Fibroblast of the aortic adventitia (primary cell): ENCODE results near the gene USP9X. TPM values are rescaled to one million over a fixed set of nuclear protein-coding genes. Genes with fewer than 3 reads are reported as not detected.
"Not testable (repeated sequence)": the region's sequence is repeated elsewhere in the genome, so short reads cannot be mapped to it uniquely, and the experiment has no call there.

Experiments
- DNase-seq: peaks from one replicate; pipeline ENCODE4 v3.0.0-alpha.2; 2010; ENCODE audit warnings: low read depth
- H3K4me3 ChIP-seq: 2 replicates; pipeline ENCODE4 v1.5.1; 2011; ENCODE audit warnings: low read depth, mild to moderate bottlenecking, control low read depth, low read length, moderate library complexity
- total RNA-seq: library from RNA; depleted of rRNA; stranded (reverse); fragments of >200 nt; gene quantifications from 2 replicates; pipeline ENCODE4 v1.2.3, GENCODE V29; 2012; ENCODE audit warnings: low replicate concordance
- TF ChIP-seq, protein P1 (sequence below): IDR thresholded peaks from 2 replicates; pipeline ENCODE4 v1.5.1; 2011; ENCODE audit warnings: mild to moderate bottlenecking, low read length, control low read depth, inconsistent platforms; ENCODE audit not compliant: insufficient read depth

Gene USP9X
- total RNA-seq, 1 donor = 99.1 TPM

DNA sequence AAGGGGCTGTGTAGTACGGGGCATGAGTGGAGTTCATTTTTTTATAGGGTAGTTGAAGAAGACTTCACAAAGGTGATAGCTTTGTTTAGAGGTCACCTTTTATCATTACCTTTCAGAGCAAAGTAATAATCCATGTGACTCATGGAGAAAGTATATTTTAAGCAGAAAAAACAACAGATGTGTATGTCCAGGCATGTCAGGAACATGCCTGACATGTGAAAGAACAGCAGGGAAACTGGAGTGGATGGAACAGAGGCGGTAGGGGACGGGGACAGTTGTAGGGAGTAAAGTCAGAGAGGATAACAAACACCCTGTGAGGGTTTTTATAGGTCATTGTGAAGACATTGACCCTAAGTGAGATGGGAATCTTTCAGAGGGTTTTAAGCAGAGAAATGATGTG lies 107.6 kb downstream of the USP9X start:
- TF ChIP-seq, protein P1, sequence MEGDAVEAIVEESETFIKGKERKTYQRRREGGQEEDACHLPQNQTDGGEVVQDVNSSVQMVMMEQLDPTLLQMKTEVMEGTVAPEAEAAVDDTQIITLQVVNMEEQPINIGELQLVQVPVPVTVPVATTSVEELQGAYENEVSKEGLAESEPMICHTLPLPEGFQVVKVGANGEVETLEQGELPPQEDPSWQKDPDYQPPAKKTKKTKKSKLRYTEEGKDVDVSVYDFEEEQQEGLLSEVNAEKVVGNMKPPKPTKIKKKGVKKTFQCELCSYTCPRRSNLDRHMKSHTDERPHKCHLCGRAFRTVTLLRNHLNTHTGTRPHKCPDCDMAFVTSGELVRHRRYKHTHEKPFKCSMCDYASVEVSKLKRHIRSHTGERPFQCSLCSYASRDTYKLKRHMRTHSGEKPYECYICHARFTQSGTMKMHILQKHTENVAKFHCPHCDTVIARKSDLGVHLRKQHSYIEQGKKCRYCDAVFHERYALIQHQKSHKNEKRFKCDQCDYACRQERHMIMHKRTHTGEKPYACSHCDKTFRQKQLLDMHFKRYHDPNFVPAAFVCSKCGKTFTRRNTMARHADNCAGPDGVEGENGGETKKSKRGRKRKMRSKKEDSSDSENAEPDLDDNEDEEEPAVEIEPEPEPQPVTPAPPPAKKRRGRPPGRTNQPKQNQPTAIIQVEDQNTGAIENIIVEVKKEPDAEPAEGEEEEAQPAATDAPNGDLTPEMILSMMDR = no peak
- H3K4me3 ChIP-seq = no peak overlapping the region
- DNase-seq = no peak

DNA sequence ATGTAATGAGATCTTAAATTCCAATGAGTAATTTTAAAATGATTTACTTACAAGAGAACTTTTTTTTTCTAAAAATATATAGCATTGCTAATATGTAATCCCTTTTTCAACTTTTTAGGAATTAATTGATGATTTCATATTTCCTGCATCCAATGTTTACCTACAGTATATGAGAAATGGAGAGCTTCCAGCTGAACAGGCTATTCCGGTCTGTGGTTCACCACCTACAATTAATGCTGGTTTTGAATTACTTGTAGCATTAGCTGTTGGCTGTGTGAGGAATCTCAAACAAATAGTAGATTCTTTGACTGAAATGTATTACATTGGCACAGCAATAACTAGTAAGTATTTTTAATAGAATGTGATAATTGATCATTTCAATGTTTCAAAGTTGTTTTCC lies 113.2 kb downstream of the USP9X start:
- TF ChIP-seq, protein P1 = no peak
- H3K4me3 ChIP-seq = no peak overlapping the region
- DNase-seq = no peak

DNA sequence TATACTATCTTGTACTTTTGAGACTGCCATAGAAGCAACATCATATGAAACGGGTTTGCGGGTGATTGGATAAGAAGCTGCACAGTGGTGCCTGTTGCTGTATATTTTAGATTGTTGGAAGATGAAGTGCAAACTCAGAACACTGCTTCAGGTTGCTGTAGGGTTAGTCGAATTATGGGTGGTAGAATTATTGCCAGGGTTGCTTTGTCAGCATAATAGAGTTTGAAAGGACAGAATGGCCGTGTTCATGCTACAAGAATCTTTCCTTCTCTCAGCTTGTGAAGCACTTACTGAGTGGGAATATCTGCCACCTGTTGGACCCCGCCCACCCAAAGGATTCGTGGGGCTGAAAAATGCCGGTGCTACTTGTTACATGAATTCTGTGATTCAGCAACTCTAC lies 115.5 kb downstream of the USP9X start:
- no peak overlapping the region for H3K4me3 ChIP-seq
- no peak for DNase-seq
- TF ChIP-seq, protein P1 = no peak

DNA sequence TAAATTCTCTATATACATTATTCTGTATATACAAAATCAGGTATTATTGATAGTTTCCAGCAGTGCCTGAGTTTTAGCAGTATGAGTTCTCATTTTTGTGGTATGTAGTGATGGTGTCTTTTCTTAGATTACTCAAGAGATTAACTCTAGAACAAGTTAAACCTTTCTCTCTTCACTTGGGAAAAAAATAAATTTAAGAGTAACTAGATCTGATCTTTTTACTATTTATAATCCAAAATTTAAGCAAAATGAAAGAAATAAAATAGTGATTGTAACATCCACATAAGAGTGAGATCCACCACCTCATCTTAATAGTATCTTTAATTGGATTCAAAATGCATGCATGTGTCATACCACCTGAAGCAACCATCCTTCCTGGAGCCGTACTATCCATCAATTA lies 124.6 kb downstream of the USP9X start:
- no peak overlapping the region for H3K4me3 ChIP-seq
- DNase-seq = no peak
- TF ChIP-seq, protein P1 = no peak

DNA sequence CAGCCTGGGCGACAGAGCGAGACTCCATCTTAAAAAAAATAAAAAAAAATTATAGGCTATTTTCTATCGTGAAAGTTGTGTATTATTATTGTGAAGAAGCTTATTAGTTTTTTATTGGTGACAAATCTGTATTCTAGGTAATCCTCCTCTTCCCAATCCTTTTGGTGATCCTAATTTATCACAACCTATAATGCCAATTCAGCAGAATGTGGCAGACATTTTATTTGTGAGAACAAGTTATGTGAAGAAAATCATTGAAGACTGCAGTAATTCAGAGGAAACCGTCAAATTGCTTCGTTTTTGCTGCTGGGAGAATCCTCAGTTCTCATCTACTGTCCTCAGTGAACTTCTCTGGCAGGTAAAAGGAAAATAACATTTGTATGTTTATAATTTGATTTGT lies 139.4 kb downstream of the USP9X start:
- no peak overlapping the region for H3K4me3 ChIP-seq
- TF ChIP-seq, protein P1 = no peak
- DNase-seq = no peak

DNA sequence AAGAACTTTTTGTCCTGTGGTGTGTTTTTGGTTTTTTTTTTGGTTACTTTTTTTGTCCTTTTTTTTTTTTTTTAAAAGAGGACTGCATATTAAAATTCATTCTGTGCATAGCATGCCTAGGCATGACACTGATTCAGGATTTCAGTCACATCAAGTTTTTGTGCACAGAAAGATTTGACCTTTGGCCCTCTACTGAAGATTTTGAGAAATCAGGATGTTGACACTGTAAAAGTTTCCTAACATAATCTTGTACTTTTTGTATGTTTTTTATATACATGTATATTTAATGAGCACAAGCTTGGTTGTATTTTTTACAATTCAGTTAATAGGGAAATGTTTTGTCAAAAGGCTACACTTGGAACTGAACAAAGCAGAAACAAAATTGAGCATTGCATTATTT lies 148.7 kb downstream of the USP9X start:
- TF ChIP-seq, protein P1 = no peak
- no peak overlapping the region for H3K4me3 ChIP-seq
- no peak for DNase-seq

DNA sequence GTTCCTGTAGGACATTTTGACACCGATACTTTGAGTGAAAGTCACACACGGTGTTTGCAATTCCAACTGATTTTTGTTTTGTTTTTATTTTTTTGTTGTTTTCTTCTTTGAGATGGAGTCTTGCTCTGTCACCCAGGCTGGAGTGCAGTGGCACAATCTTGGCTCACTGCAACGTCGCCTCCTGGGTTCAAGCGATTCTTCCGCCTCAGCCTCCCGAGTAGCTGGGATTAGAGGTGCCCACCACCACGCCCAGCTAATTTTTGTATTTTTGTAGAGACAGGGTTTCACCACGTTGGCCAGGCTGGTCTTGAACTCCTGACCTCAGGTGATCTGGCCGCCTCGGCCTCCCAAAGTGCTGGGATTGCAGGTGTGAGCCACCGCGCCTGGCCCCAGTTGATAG lies 149.2 kb downstream of the USP9X start:
- not testable (repeated sequence) for DNase-seq, H3K4me3 ChIP-seq

DNA sequence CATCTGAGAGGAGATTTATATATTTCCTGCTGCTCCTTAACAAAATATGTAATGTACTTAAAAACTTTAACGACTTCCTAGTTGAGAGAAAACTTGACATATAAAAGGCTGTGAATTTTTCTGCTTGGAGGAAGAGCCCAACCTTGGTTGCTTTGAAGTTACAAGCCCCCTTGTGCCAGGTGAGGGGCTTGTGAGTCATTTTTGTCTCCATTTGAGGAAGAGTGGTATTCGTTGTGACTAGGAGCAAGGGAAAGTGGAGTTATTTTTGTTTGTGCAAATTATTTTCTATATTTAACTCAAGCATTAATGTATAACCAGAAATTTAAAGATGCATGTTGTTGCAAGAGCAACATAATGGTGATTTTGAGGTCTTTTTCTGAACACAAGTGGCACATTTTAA lies 149.7 kb downstream of the USP9X start:
- TF ChIP-seq, protein P1 = no peak
- H3K4me3 ChIP-seq = no peak overlapping the region
- no peak for DNase-seq
